GM19023 (cell line): Measurements from ENCODE around the gene CYP2W1.
A peak's percentile ranks its signal among the peaks of the same experiment; 100 is the strongest.
"Not testable (repeated sequence)": the region's sequence is repeated elsewhere in the genome, so short reads cannot be mapped to it uniquely, and the experiment has no call there.

ENCODE experiments used
- ATAC-seq: cut with Tn5 transposase; IDR thresholded peaks from one replicate; pipeline ENCODE4 v1.9.1; 2021; ENCODE audit warnings: mild to moderate bottlenecking, moderate library complexity; ENCODE audit not compliant: unreplicated experiment

The CYP2W1 gene, protein sequence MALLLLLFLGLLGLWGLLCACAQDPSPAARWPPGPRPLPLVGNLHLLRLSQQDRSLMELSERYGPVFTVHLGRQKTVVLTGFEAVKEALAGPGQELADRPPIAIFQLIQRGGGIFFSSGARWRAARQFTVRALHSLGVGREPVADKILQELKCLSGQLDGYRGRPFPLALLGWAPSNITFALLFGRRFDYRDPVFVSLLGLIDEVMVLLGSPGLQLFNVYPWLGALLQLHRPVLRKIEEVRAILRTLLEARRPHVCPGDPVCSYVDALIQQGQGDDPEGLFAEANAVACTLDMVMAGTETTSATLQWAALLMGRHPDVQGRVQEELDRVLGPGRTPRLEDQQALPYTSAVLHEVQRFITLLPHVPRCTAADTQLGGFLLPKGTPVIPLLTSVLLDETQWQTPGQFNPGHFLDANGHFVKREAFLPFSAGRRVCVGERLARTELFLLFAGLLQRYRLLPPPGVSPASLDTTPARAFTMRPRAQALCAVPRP

GRCh38 chr7:983004-983615 is at the start of gene CYP2W1:
Gene CYP2W1, plus strand, starts transcription at chr7:983181. Its CDS starts 31 bp downstream, at chr7:983212.
- ATAC-seq: no peak

DNA sequence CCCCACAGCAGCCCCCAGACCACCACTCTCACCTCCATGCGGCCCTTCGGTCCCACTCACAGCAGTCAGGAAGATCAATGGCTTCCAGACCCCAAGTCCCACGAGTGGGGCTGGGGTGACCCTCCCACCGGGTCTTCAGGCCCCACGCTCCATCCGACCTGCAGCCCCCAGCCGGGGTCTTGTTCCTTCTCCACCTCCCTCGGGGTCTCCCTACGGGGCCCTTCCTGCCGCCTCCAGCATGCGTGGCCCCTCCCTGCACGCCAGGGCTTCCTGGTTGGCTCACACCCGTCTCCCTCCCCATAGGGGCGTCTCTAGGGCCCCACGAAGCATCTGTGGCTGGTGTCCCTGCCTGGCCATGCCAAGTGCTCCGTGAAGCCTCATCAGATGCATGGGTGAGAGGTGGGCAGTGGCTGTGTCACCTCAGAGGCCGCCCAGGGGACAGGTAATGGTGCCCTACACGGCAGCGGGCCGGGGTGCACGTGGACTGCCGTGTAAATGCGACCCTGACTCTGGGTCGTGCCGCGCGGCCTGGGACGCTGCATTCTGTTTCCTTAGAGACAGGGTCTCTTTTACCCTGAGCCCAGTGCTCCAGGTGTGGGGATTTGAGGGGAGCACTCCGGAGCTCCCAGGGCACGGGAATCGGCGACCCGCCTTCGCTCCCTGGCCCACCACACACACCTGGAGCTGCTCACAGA is 48.4 kb upstream of the CYP2W1 start:
- ATAC-seq: no peak

DNA sequence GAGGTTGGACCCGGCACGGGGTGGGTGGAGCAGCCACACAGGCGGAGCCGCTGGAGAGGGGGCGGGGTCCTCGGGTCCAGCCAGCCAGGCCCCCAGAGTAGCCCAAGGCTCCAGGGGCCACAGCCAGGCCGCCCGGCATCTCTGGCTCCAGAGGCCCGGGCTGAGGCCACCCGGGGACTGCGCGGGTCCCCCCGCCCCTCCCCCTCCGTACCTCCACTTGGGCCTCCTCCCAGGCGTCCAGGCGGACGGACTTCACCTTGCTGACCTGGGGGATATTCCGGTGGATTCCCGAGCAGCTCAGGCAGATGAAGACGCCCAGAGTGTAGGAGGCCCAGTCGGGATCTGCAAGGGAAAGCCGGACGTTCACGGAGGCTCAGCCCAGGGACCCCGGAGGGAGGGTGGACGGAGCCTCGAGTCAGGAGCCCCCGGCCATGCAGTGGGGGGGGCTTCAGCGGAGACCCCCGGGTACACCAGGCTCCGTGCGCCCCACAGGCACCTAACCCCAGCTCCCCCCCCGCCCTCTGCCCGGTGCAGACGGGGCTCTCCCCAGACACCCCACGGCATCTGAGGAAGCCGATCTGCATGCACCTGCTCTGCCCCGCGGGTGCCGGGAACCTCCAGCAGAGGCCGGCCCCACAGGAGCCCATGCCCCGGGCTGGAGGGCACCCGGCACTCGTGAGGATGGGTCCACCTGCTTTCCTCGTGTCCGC is 47.7 kb upstream of the CYP2W1 start:
- no peak for ATAC-seq

DNA sequence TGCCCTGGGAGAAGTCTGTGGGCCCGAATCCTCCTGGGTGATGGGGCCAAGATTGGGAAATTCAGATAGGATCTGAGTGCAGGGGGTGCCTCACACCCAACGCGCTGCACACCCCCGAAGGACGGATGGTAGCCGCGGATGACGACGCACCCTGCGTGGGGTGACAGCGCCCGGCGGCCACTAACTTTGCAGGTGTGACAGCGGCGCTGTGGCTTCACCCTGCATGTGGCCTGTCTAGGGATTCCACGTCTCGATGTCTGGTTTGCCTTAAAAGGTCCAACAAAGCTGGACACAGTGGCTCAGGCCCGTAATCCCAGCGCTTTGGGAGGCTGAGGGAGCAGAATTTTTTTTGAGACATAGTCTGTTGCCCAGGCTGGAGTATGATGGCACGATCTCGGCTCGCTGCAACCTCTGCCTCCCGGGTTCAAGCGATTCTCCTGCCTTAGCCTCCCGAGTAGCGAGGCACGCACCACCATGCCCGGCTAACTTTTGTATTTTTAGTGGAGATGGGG is 47.1 kb upstream of the CYP2W1 start:
- ATAC-seq: no peak

GRCh38 chr7:936386-937054 is 46.5 kb upstream of the CYP2W1 start:
- peak; percentile 74 for ATAC-seq

- no peak for ATAC-seq
Observed at GRCh38 chr7:937856-938484, 45.0 kb upstream of the CYP2W1 start.

DNA sequence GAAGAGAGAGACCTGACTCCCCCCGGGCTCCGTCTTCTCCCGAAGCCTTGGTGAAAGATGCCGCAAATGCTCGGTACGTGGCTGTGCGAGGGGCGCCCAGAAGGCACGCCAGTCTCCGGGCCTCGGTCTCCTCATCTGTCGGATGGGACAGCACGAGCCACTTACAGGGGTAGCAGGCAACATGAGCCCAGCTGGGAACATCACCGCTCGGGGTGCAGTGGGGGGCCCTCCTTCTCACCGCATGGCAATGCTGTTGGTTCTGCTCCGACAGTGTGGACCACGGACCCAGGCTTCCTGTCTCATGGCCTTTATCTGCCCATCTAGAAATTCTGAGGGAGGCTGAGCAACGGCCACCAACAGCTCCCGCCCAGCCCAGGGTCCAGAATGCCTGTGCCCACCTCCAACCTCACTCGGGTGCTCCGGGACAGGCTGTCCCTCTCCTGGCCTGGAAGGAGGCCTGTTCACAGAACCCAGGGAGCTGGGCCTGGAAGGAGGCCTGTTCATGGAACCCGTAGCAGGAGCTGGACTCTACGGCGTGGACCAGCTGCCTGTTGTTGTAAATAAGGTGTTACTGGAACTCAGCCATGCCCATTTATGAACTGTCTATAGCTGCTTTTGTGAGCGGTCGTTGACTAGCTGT is 44.3 kb upstream of the CYP2W1 start:
- ATAC-seq: no peak

DNA sequence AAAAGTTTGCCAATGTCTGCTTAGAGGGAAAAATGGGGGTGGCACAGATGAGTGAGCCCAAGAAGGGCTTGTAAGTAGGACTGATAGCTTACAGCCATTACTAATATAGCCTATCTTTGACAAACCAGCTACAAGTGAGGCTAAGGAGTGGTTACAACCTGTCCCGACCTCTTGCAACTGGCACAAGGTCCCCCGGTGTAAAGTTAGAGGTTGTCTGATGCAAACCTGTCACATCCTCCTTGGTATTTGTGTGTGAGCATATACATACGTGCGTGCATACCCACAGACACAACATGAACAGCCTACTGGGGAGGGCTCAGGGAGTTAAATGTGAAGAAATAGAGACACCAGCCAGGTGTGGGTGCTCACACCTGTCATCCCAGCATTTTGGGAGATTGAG is 43.1 kb upstream of the CYP2W1 start:
- no peak for ATAC-seq

DNA sequence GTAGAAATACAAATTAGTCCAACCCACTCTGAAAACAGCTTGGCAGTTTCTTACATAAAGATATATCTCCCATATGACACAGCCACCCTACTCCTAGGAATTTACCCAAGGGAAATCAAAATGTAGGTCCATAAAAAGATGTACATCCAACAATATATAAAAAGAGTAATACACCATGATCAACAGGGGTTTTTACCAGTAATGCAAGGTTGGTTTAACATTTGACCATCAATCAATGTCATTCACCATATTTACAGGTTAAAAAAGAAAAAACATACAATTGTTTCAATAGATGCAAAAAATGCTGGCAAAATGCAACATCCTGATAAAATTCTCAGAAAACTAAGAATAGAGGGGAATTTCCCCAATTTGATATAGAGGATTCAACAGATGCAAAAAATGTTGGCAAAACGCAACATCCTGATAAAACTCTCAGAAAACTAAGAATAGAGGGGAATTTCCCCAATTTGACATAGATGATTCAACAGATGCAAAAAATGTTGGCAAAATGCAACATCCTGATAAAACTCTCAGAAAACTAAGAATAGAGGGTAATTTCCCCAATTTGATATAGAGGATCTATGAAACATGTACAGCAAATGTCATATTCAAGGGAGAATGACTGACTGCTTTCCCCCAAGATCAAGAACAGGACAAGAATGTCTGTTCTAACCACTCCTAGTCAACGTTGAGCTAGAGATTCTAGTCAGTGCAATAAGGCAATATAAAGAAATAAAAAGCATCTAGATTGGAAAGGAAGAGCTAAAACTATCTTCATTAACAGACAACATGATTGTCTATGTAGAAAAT is 42.2 kb upstream of the CYP2W1 start:
- ATAC-seq: no peak

DNA sequence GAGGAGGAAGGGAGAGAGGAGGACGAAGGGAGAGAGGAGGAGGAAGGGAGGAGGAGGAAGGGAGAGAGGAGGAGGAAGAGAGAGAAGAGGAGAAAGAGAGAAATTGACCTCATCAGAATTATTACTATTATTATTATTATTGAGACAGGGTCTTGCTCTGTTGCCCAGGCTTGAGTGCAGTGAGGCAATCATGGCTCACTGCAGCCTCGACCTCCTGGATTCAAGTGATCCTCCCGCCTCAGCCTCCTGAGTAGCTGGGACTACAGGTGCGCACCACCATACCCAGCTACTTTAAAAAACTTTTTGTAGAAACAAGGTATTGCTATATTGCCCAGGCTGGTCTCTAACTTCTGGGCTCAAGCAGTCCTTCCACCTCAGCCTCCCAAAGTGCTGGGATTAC is 39.2 kb upstream of the CYP2W1 start:
- not testable (repeated sequence) for ATAC-seq

GRCh38 chr7:944744-945143 is 38.2 kb upstream of the CYP2W1 start:
- ATAC-seq: no peak

GRCh38 chr7:945147-945555 is 37.8 kb upstream of the CYP2W1 start:
- no peak for ATAC-seq

DNA sequence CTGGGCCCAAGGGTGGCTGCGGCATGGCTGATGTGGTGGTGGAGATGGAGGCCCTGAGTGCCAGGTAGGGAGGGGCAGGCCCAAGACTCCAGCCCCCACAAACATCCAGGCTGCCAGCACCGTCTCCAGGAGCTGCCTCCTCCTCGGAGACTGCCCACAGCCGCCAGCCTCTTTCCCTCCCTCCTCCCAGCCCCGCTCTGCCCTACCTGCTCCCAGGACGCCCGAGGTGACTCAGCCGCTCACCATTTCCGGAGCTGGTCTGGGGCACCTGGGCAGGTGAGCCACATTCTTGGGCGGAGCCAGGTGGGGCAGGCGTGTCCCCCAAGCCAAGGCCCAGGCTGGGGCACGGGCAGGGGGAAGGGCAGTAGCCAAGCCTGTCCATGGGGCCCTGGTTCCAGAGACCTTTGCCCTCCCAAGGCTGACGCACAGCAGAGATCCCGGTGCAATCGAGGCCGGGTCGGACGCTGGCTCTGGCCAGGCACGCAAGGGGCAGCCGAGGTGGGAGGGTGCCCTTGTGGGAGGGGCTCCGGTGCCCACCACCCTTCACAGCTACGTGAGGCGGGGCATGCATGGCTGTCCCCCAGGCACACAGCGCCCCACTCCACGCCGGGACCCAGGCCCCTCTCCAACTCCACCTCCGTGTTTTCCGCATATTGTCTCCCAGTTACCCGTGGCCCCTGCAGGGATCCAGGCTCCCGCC is 37.3 kb upstream of the CYP2W1 start:
- ATAC-seq: no peak

DNA sequence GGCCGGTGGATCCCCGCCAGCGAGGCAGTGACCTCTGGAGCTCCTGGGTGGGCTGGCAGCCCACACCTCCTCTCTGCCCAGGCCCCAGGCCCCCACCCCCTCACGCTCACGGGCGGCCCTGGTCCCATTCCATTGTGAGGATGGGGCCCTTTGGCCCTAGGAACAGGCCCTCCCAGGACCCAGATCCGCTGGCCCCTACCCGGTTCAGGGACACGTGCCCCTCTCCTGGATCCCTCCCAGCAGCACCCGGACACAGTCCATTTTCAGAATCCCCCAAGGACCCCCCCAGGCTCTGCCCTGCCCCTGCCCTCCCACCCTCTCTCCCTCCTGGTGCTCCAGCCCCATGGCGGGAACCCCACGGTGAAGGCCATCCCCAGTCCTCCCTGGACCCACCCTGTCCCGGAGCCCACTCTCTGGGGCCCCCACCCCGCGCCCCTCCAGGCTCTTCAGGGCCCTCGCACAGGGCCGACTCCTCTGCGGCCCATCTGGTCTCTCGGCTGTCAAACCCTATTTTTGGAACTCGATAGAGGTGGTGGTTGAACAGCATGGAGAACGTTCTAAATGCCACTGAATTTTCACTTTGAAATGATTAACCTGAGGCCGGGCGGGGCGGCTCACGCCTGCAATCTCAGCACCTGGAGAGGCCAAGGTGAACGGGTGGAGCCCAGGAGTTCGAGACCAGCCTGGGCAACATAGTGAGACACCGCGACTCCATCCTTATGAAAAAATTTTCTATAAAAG is 36.6 kb upstream of the CYP2W1 start:
- ATAC-seq: no peak

DNA sequence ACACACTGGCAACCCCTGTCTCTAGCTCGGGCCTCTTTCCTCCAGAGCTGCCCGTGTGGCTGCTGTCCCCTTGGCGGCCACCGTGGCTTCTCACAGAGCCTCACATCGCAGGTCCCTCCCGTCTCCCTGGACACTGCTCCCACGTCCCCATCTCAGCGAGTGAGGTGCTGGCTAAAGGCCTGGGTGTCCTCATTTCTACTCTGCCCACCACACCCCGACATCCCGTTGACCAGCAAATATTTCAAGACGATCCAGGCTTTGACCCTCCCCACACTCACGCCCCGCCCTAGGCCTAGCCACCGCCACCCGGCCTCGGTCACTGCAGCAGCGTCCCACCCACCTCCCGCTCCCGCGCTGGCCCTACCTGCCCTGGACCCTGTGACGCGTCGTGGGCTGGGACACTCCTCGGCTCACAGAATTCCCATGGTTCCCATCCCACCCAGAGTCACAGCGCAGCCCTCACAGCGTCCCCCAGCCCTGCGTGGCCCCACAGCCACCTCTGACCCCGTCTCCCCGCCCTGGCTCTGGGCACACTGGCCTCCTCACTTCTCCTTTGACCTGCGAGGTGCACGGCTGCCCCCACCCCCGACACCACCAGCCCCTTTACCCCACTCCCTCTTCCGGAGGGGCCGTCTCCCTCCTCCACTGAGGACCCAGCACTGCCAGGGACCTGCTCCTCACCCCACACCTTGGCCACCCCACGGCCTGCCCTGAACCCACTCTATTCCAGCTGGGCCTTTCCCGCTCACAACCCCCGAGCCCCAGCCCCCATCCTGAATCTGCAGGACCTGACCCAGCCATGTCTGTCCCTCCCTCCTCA is 35.4 kb upstream of the CYP2W1 start:
- ATAC-seq: no peak
